Chondrocyte (in vitro differentiated cells): ENCODE data around the gene ZFAND3. TPM values are rescaled to one million over a fixed set of nuclear protein-coding genes. Genes with fewer than 3 reads are reported as not detected.

Experiments used
- DNase-seq: peaks from one replicate; pipeline ENCODE4 v3.0.0; 2021; ENCODE audit warnings: mixed read lengths, low spot score
- H3K27ac Mint-ChIP-seq: one replicate; pipeline ENCODE4 v1.8.0; 2021; ENCODE audit warnings: mild to moderate bottlenecking, moderate library complexity, mixed read lengths; ENCODE audit not compliant: unreplicated experiment
- H3K27me3 Mint-ChIP-seq: 2 replicates; pipeline ENCODE4 v1.8.0; 2021; ENCODE audit warnings: low read depth, mixed read lengths
- H3K36me3 Mint-ChIP-seq: 2 replicates; pipeline ENCODE4 v1.8.0; 2021; ENCODE audit warnings: low read depth, mixed read lengths
- H3K4me1 Mint-ChIP-seq: 2 replicates; pipeline ENCODE4 v1.8.0; 2021; ENCODE audit warnings: low read depth, mild to moderate bottlenecking, mixed read lengths
- H3K4me3 Mint-ChIP-seq: one replicate; pipeline ENCODE4 v1.8.0; 2021; ENCODE audit warnings: mild to moderate bottlenecking, moderate library complexity, mixed read lengths; ENCODE audit not compliant: unreplicated experiment
- H3K9me3 Mint-ChIP-seq: 2 replicates; pipeline ENCODE4 v1.8.0; 2021; ENCODE audit warnings: low read depth, mixed read lengths
- CTCF ChIP-seq: fragments of 200-600 bp; sonication (generic); IDR thresholded peaks from 2 replicates; pipeline ENCODE4 v1.5.0; 2021; ENCODE audit warnings: antibody characterized with exemption, mild to moderate bottlenecking, moderate library complexity
- total RNA-seq: library from RNA; stranded (reverse); gene quantifications from 3 replicates; pipeline ENCODE4 v1.2.1, GENCODE V29; 2021

Gene ZFAND3
- total RNA-seq, 1 donor from 2014 or later, result 98.5 TPM

GRCh38 chr6:37866590-37867507 is 47.3 kb downstream of the ZFAND3 start:
- peaks cover 75% of the 10 kb centered on the region for H3K4me1 Mint-ChIP-seq
- no peak for TF ChIP-seq CTCF
- no peaks in the 10 kb centered on the region for H3K36me3 Mint-ChIP-seq
- H3K9me3 Mint-ChIP-seq, result no peaks in the 10 kb centered on the region
- H3K4me3 Mint-ChIP-seq, result no peak overlapping the region
- H3K27ac Mint-ChIP-seq, result peak overlapping the region; percentile 94
- H3K27me3 Mint-ChIP-seq, result no peaks in the 10 kb centered on the region
- DNase-seq, result no peak

- TF ChIP-seq CTCF, result no peak
- no peak for DNase-seq
- Mint-ChIP-seq H3K4me1 (peaks cover 75% of the 10 kb centered on the region), H3K27me3 (no peaks in the 10 kb centered on the region), H3K9me3 (no peaks in the 10 kb centered on the region), H3K4me3 (peak overlapping the region; percentile 33), H3K27ac (peak overlapping the region; percentile 94), H3K36me3 (no peaks in the 10 kb centered on the region)
These were observed 48.4 kb downstream of the ZFAND3 start for GRCh38 chr6:37867756-37868446.

- peaks cover 71% of the 10 kb centered on the region for H3K4me1 Mint-ChIP-seq
- DNase-seq, result no peak
- H3K27me3 Mint-ChIP-seq, result no peaks in the 10 kb centered on the region
- H3K9me3 Mint-ChIP-seq, result no peaks in the 10 kb centered on the region
- no peaks in the 10 kb centered on the region for H3K36me3 Mint-ChIP-seq
- TF ChIP-seq CTCF, result no peak
- H3K4me3 Mint-ChIP-seq, result peak overlapping the region; percentile 33
- H3K27ac Mint-ChIP-seq, result peak overlapping the region; percentile 94
These were observed 48.9 kb downstream of the ZFAND3 start for GRCh38 chr6:37868447-37868825.

GRCh38 chr6:37871616-37872372 is 52.3 kb downstream of the ZFAND3 start:
- no peaks in the 10 kb centered on the region for H3K9me3 Mint-ChIP-seq
- DNase-seq, result no peak
- no peak for TF ChIP-seq CTCF
- H3K4me1 Mint-ChIP-seq, result peaks cover 63% of the 10 kb centered on the region
- no peaks in the 10 kb centered on the region for H3K27me3 Mint-ChIP-seq
- no peak overlapping the region for H3K4me3 Mint-ChIP-seq
- no peak overlapping the region for H3K27ac Mint-ChIP-seq
- no peaks in the 10 kb centered on the region for H3K36me3 Mint-ChIP-seq

GRCh38 chr6:37872373-37872745 is 52.8 kb downstream of the ZFAND3 start:
- H3K4me3 Mint-ChIP-seq, result no peak overlapping the region
- TF ChIP-seq CTCF, result no peak

More at GRCh38 chr6:37872373-37872745, 52.8 kb downstream of the ZFAND3 start:
- H3K36me3 Mint-ChIP-seq, result no peaks in the 10 kb centered on the region
- H3K9me3 Mint-ChIP-seq, result no peaks in the 10 kb centered on the region
- H3K27ac Mint-ChIP-seq, result no peak overlapping the region
- DNase-seq, result no peak
- peaks cover 62% of the 10 kb centered on the region for H3K4me1 Mint-ChIP-seq
- no peaks in the 10 kb centered on the region for H3K27me3 Mint-ChIP-seq
